GM12891 (cell line): ENCODE results near the gene MAGEB2.

ENCODE experiments used
- POLR2A ChIP-seq: IDR thresholded peaks from 2 replicates; pipeline ENCODE4 v1.6.1; 2011; ENCODE audit warnings: low read depth, low read length, control low read depth
- POLR2AphosphoS5 ChIP-seq: IDR thresholded peaks from 2 replicates; pipeline ENCODE4 v1.6.1; 2011; ENCODE audit warnings: low read depth, low read length, control low read depth
- SPI1 ChIP-seq: IDR thresholded peaks from 2 replicates; pipeline ENCODE4 v1.6.1; 2011; ENCODE audit warnings: low read depth, low read length, control low read depth

DNA sequence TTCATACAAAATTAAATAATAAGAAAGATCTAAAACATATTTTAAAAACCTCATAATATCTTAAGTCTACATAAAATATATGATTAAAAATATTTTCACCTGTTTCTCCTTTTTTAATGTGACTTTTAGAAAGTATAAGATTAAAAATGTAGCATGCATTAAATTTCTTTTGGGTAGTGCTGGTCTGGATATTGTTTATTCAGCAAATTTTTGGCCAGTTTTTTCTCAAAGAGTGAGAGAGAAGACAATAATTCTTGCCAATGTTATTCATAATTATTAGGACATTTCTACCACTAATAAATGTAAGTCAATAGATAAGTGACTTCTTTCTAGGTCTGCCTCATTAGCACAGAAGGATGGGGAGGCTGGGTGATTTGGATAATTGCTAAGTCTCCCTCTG is 45.6 kb downstream of the MAGEB2 start:
- TF ChIP-seq POLR2AphosphoS5 (no peak), SPI1 (no peak), POLR2A (no peak)
